GM12878 (cell line): Measurements from ENCODE around the gene TRIM8. TPM values are rescaled to one million over a fixed set of nuclear protein-coding genes. Genes with fewer than 3 reads are reported as not detected.

Experiments
- ATAC-seq: fragments of 200-7000 bp; cut with Tn5 transposase; 3 replicates; pipeline ENCODE4 v1.9.1; 2020; ENCODE audit warnings: mild to moderate bottlenecking, moderate library complexity
- BruUV-seq: library from RNA; stranded (reverse); fragments of 400-500 nt; replicated peaks from 2 replicates; lab custom pipeline; 2021; lab: Mats Ljungman, UMichigan
- CTCF ChIA-PET: fragments of 300-600 bp; sonication (Branson Sonifier 250); formaldehyde crosslinking; extraction: SDS; loops from one replicate; lab custom pipeline; 2021; ENCODE audit warnings: inconsistent platforms; lab: Yijun Ruan, JAX
- POLR2A ChIA-PET: fragments of 350-600 bp; formaldehyde crosslinking; extraction: SDS; loops from one replicate; lab custom pipeline; 2021; ENCODE audit warnings: inconsistent platforms; lab: Charles Lee
- RAD21 ChIA-PET: fragments of 300-600 bp; sonication (Branson Sonifier 250); formaldehyde crosslinking; loops from one replicate; lab custom pipeline; 2023; ENCODE audit warnings: antibody characterized with exemption; ENCODE audit not compliant: unreplicated experiment; lab: Charles Lee
- SMC1A ChIA-PET: fragments of 300-600 bp; sonication (Branson Sonifier 250); formaldehyde crosslinking; loops from one replicate; lab custom pipeline; 2023; ENCODE audit not compliant: unreplicated experiment, uncharacterized antibody; lab: Charles Lee
- DNase-seq: peaks from one replicate; pipeline ENCODE4 v3.0.0-alpha.2; 2011; ENCODE audit warnings: low read depth, low spot score
- FAIRE-seq: peaks from 3 replicates; lab custom pipeline; 2011; peaks lifted over from hg19 to GRCh38; lab: Jason Lieb, UNC
- H2AFZ ChIP-seq: 2 replicates; pipeline ENCODE4 v1.6.0; 2011; ENCODE audit warnings: low read depth, low read length, control low read depth; ENCODE audit not compliant: control insufficient read depth
- H3K27ac ChIP-seq: 2 replicates; pipeline ENCODE4 v1.5.1; 2011; ENCODE audit warnings: control low read depth; ENCODE audit not compliant: control insufficient read depth, insufficient read depth
- H3K27me3 ChIP-seq, 2 experiments: replicated peaks in 1 of 2; 2 replicates each; pipeline versions ENCODE4 v1.6.0 to v1.6.1; 2011; ENCODE audit warnings: low read length in 1 of 2; ENCODE audit not compliant: control insufficient read depth in 2 of 2, insufficient read depth in 2 of 2
- H3K36me3 ChIP-seq, 2 experiments: 2 replicates each; pipeline ENCODE4 v1.5.1; 2011; ENCODE audit warnings: low read length in 1 of 2; ENCODE audit not compliant: control insufficient read depth in 2 of 2, insufficient read depth in 2 of 2
- H3K4me1 ChIP-seq: 2 replicates; pipeline ENCODE4 v1.6.1; 2011; ENCODE audit warnings: mild to moderate bottlenecking, low read length, moderate library complexity, mixed read lengths; ENCODE audit not compliant: control insufficient read depth, insufficient read depth
- H3K4me2 ChIP-seq: 2 replicates; pipeline ENCODE4 v1.6.0; 2011; ENCODE audit warnings: control low read depth; ENCODE audit not compliant: control insufficient read depth, insufficient read depth
- H3K4me3 ChIP-seq: fragments of 200-600 bp; sonication (generic); 2 replicates; pipeline ENCODE4 v1.5.1; 2016
- H3K79me2 ChIP-seq: 2 replicates; pipeline ENCODE4 v1.6.0; 2011; ENCODE audit warnings: low read length; ENCODE audit not compliant: control insufficient read depth, insufficient read depth
- H3K9ac ChIP-seq: 2 replicates; pipeline ENCODE4 v1.8.0; 2011; ENCODE audit warnings: low read length, control low read depth, mixed read lengths; ENCODE audit not compliant: control insufficient read depth, insufficient read depth
- H3K9me3 ChIP-seq: replicated peaks from 3 replicates; pipeline ENCODE4 v1.5.1; 2011; ENCODE audit warnings: mild to moderate bottlenecking, low read length; ENCODE audit not compliant: control insufficient read depth, insufficient read depth
- H4K20me1 ChIP-seq: 2 replicates; pipeline ENCODE4 v1.6.0; 2011; ENCODE audit not compliant: control insufficient read depth, insufficient read depth
- HDGF ChIP-seq: fragments of 450-650 bp; IDR thresholded peaks from 2 replicates; pipeline ENCODE4 v1.6.1; 2016; ENCODE audit warnings: antibody characterized with exemption
- IKZF2 ChIP-seq, 2 experiments: fragments of 450-650 bp; IDR thresholded peaks; 2 replicates each; pipeline ENCODE4 v1.6.1; 2017; ENCODE audit warnings: mild to moderate bottlenecking in 2 of 2, moderate library complexity in 2 of 2
- SREBF1 ChIP-seq: IDR thresholded peaks from 2 replicates; pipeline ENCODE4 v1.6.1; 2012; ENCODE audit warnings: mild to moderate bottlenecking, low read length
- ZNF592 ChIP-seq: fragments of 450-650 bp; IDR thresholded peaks from 2 replicates; pipeline ENCODE4 v1.6.1; 2017; ENCODE audit warnings: mild to moderate bottlenecking, moderate library complexity
- WGBS: methylation state at CpG from one replicate; pipeline ENCODE4 v1.1.6; 2016; ENCODE audit warnings: low lambda C conversion rate; ENCODE audit not compliant: insufficient replicate concordance, insufficient coverage; ENCODE audit errors: missing lambda C conversion rate; 5-methylcytosine and 5-hydroxymethylcytosine counted together
- in situ Hi-C: fragments of 300-500 bp; cut with MboI; formaldehyde crosslinking; loops from 9 replicates; pipeline ENCODE4 v1.14.3; 2018; ENCODE audit warnings: mixed read lengths
- intact Hi-C: fragments of 100-400 bp; cut with micrococcal nuclease; formaldehyde crosslinking; loops from one replicate; pipeline ENCODE4 v1.14.2; 2022; ENCODE audit not compliant: unreplicated experiment
- polyA plus RNA-seq, 11 experiments: library from polyadenylated mRNA; depleted of rRNA in 4 of 11; unstranded in 6 of 11; stranded (reverse) in 5 of 11; fragments of >200 nt; fragmentation: Nextera tagmentation in 4 of 11; fragmentation: Illumina TruSeq in 1 of 11; extraction: Ambion mirVana in 4 of 11; extraction: Trizol in 1 of 11; gene quantifications; 1 replicate in 1 of 11; 2 replicates in 10 of 11; pipeline versions ENCODE4 v1.2.1 to v1.2.3, GENCODE V29; 2011 to 2016; ENCODE audit warnings: inconsistent platforms in 2 of 11, missing spikeins in 2 of 11, low read depth in 1 of 11
- total RNA-seq, 4 experiments: library from RNA; depleted of rRNA in 3 of 4; stranded (reverse); fragments of >200 nt in 3 of 4; fragmentation: Illumina TruSeq in 1 of 4; extraction: Trizol in 1 of 4; gene quantifications; 2 replicates each; pipeline versions ENCODE4 v1.2.1 to v1.2.3, GENCODE V29; 2013 to 2021

The TRIM8 gene
- total and polyA plus RNA-seq, 10 of the 15 experiments (the other 5 are each of a cell fraction or from before 2014, with no cell fraction given): 7.9 to 53.2 (median 24.6) TPM

GRCh38 chr10:102630663-102631062, 13.6 kb upstream of the TRIM8 start:
- WGBS: 88% methylated on average over 6 of the region's 6 CpGs
- RAD21 ChIA-PET: no interaction called here
- Histone ChIP-seq H3K4me2 (no peak overlapping the region), H3K9me3 (no peaks in the 10 kb centered on the region), H3K36me3 (no peaks in the 10 kb centered on the region; a peak in 1 of 4 replicates), H3K79me2 (no peaks in the 10 kb centered on the region), H2AFZ (no peak overlapping the region), H3K27ac (no peak overlapping the region), H3K4me1 (no peaks in the 10 kb centered on the region), H3K9ac (no peak overlapping the region)
- intact Hi-C loops: no loop called here
- ATAC-seq (no peak), DNase-seq (no peak), FAIRE-seq (no peak)
- in situ Hi-C loops: no loop called here
- no TSS peak for BruUV-seq
- TF ChIP-seq ZNF592 (no peak), IKZF2 (IDR thresholded peaks at IDR 0.05) (no peak), SREBF1 (no peak), HDGF (no peak)
- TF ChIP-seq, all 136 proteins: peak for 0
- CTCF ChIA-PET: no interaction called here
- H3K27me3 ChIP-seq: no peaks in the 10 kb centered on the region
- POLR2A ChIA-PET: interaction anchor here (1.2 kb wide), 1 partner anchor 11 kb away, joined by 4 read pairs; no protein-coding TSS in a partner anchor
- H3K4me3 ChIP-seq: no peak overlapping the region
- no peaks in the 10 kb centered on the region for H4K20me1 ChIP-seq
- SMC1A ChIA-PET: interaction anchor here (1.7 kb wide), 1 partner anchor 22 kb away, joined by 3 read pairs; no protein-coding TSS in a partner anchor
